Endothelial cell of hepatic sinusoid (primary cell): Measurements from ENCODE around the gene BIN1.

ENCODE experiments used
- in situ Hi-C: cut with HindIII; loops from 2 replicates; pipeline ENCODE4 v1.10.0; 2017; ENCODE audit warnings: low sequenced_read_pairs

BIN1 gene

DNA sequence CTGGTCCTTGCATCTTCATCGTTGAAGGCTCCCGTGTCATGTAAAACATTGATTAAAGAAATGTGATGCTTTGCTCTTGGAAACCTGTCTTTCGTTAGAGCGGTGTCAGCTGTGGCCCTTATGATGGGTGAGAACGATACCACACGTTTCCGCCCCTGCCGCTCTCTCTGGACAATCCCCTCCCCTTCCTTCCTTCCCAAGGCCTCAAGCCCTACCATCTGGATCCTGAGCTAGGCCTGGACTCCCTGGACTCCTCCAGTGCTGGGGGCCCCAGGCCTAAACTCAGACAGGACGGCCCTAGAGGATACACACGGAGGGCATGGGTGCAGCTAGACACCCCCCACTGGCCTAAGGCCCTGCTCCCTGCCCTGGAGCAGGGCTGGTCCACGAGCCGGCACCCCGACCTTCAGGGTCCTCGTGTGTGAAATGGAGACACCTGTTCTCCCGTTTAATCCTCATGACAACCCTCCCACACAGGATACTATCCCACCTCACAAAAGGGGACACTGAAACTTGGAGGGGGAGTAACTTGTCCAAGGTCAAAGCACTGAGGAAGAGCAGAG is 13.2 kb downstream of the BIN1 start:
- in situ Hi-C loops, result no loop called here

DNA sequence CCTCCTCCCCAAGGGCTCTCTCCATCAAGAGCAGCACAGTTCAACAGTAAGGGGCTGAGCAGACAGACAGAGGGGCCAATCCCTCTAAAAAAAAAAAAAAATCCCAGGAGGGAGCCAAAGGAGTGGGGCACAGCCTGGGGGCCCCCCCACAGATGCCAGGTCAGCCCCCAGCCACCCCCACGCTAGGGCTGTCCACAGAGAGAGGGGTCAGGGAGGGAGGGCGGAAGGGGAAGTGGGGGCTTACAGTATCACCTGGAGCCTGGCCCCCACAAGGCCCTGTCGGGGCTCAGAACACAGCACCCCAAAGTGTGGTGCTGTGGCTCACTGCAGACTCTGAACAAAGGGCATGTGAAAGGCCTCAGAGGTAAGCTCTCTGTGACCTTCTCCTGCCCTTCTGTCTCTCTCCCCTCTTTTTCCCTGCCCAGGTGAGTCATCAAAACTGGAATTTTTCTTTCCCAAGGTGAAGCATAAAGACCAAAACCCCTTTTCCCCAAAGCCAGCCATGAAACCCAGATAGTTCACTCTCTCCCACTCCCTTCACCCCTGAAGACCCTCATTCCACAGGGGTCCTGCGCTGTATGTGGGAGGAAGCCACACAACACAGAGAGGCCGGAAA is 13.9 kb downstream of the BIN1 start:
- in situ Hi-C loops, result no loop called here

DNA sequence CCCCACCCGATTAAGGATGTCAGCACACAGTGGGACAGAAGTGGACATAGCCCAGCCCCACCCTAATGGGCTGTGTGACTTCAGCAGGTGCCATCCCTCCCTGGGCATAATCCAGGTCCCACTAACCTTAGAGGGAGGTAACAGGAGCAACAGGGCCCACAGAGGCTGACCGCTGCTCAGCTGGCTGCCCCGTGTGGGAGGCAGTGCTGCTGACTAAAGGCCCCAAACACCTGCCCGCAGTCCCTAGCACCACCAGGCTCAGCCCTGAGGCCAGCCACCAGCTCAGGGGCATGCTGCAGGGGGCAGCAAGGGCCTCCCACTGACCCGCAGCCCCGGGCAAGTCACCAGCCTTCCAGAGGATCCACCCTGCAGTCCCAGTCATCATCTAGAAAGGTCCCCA is 14.6 kb downstream of the BIN1 start:
- in situ Hi-C loops, result no loop called here

DNA sequence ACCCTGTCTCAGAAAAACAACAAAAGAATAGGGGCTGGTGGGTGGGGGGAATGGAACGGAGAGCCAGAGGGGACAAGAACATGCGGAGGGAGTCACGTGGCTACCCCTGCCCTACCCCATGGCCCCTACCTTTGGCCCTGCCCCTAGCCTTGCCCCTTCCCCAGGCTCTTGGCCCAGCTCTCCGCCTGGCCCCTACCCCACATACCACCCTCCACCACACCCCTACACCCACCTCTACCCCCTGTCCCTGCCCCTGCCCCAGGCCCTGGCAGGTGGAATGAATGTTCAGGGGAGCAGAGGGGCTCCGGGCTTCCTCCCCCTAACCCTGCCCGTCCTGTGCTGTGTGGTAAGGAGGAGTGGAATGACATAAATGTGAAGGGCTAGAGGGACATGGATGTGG is 15.1 kb downstream of the BIN1 start:
- in situ Hi-C loops, result no loop called here

DNA sequence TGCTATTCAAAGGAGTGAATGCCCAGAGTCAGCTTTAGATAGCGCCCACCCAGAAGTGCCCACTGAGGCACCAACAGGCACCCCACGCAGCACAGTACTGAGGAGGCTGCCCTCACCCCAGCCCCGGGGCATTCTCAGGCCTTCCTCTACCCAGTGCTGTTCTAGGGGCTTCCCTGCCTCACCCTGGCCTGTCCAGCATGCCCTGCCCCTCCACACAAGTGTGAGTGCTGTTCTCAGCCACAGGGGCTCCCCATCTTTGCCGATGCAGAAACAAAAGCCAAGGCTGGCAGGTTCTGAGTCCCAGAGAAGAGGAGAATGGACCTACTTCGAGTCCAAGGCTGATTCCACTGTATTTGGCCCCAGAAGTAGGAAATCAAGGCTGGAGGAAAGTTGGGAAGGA is 15.8 kb downstream of the BIN1 start:
- in situ Hi-C loops, result no loop called here

DNA sequence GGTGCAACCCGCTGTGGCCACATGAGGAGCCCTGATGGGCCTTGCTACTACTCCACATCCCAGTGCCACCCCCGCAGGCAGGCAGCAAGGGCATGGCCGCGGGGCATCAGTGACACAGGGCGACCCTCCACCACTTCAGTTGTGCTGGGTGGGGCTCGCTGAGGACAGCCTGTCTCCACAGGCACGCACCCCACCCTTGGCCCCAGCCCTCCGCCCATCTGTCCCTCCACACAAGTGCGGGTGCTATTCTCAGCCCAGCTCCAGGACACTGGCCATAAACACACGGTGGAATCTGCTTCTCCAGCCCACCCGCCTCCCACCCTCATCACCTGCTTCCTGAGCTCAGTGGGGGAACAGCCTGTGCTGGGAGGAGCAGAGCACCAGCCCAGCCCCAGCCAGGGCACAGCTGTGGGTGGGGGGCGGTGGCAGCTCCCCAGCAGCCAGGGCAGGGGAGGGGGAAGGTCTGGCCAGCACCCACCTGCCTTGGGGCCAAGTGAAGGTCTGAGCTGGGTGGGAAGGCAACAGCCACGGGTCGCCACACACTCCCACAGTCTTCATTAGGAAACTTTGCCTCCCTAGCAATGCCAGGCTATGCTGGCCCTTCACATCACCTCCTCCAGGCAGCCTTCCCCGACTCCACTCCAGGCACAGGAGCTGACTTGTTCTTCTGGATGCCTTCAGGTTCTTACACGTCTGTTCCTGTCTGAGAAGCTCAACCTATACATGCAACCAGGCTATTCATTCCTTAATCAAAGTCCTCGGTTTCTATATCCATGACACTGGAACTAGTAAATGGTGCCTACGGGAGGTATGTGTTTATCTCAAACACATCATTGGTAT is 16.5 kb downstream of the BIN1 start:
- in situ Hi-C loops, result no loop called here

DNA sequence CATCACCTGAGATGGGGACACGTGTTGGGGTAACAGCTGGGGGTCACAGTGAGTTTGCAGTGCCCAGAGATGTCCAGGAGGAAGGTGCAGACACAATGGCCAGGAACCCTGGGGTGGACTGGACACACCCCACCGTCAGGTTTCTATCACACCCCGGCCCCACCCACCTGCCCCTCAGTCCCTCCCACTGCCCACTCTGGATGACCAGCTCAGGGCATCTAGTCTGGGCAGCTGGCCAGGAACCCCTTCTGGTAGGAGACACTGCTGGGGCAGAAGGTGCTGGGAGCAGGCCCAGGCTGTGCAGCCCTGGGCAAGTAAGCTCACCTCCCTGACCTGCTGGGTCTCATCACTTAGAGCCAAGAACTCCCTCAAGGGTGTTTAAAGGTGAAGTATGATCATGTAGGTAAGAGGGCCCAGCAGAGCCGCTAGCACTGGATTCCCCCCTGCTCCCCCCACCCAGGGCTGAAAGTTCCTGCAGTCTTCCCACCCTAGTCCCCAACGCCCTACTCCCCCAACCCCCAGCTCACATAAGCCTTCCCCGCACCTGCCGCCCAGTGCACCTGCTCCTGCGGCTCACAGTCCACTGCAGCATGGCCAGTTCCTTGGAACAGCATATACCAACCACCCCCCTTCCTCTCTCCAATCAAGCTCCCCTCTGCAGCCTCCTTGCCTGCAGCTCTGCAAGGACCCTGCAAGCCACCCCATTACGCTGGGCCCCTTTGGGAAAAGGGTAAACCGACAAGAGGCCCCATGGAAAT is 17.3 kb downstream of the BIN1 start:
- in situ Hi-C loops, result no loop called here

DNA sequence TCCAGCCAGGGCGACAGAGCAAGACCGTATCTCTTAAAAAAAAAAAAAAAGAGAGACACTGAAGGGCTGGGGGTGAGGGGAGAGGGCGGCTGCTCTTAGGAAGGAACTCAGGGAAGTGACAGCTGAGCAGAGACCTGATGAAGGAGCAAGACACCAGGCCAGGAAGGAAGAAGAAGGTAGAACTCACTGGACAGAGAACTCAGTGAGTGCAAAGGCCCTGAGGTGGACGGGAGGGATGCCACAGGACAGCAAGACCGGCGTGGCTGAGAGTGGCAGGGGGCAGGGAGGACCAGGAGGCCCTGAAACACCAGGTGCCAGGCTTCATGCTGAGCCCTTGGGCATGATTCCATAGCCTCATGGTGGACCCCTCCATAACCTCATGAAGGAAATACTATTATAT is 18.2 kb downstream of the BIN1 start:
- in situ Hi-C loops, result no loop called here

DNA sequence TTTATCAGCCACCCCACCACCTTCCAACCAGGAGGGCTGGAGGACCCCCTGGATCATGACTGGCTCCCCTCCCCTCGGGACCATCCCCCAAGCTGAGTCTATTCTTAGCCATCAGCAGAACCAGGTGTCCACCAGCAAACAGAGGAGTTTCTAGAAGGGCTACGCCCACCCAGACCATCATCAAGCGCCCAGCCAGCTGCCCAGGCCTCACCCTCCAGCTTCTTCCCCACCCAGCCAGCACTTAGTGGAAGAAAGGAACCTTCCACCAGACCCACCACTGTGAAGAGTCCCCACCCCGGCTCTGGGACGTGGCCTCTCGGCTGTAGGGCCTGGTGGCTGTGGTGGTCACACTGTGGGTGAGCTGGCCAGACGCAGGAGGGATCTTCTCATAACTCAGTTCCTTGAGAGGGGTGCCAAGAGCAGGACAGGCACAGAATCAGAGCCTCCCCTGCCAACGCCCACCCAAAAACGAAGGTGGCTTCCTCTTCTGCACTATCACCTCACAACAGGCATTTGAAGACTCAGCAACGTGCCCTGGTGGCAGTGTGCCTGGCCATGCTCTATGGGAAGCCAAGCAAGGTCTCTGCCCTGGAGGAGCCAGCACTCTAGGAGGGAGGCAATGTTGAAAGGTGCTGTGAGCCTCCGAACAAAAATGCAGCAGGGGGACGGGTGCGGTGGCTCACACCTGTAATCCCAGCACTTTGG is 19.0 kb downstream of the BIN1 start:
- in situ Hi-C loops, result no loop called here

DNA sequence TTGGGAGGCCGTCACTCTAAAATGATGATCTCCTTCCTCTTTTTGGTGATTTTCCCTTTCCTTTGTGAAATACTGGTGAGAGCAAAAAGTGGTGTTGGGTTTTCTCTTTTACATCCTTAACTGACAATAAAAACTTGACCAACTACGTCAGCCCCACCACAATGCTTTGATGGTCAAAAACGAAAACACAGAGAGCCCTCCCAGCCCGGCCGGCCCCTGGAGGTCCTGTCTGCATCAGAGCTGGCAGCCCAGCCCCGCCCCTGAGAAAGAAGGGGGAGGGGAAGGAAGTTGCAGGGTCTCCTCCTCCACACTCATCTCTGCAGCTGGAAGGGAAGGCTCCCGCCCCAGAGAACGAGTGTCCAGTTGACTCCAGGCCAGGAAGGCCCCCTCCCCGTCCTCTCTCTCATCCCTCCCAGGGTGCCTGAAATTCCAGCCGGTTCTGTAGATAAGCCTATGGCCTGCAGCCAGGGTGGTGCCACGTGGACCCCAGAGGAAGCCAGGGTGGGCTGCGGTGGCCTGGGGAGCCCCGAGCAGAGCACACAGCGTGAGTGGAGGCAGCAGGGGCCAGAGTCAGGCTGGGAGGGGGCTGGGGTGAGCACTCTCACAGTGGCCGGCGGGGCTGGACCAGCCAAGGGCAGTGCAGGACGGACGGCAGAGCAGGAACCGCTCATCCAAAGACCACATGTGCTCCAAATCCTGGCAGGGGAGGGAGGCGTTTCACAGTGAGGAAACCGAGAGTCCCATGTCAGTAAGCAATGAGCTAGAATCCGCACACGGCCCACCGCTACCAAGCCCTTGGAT is 19.8 kb downstream of the BIN1 start:
- in situ Hi-C loops, result no loop called here

DNA sequence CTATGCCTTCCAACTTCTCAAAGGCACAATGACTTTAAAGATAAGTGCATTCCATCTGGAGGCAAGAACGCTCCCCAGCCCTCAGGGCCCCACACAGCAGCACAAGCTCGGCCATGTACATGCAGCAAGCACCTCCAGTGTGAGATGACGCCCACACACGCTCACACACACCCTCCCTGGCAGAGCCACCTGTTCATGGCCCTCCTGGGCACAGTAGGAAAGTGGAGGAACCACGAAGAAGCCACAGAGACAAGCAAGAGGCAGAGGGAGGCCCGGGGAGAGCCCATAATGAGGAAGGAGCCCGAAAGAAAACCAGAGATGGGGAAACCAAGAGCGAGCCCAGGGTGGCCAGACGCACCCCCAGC is 21.7 kb downstream of the BIN1 start:
- in situ Hi-C loops, result no loop called here

DNA sequence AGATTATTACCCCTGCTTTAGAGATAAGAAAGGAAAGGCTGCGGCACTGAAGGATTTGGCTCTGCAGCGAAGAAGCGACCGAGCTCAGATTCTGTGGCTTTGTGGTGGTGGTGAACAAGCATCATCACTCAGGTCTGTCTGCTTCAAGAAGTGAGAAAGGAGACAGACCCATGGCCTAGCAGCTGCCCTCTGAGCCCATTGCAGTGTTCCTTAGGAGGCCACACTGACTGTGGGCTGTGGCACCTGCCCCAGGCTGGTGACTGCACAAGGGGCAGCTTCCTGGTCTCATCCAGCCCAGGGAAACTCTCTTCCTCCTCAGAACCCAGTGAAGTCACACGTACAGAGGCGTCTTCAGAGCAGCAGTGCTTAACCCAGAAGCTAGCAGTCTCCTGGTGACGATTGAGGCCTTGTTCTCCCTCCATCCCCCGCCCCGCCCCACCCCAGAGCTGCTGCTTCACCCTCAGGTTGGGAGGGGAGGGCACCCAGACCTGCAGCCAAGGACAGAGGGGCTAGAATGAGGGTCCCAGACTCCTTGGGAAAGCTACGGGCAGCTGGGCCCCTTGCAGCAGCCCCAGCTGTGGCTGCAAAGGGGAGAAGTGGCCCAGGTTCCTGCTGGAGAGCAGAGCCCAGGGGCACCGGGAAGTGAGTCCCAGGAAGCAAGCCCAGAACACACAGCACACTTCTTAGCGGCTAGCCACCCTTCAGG is 22.2 kb downstream of the BIN1 start:
- in situ Hi-C loops, result no loop called here

DNA sequence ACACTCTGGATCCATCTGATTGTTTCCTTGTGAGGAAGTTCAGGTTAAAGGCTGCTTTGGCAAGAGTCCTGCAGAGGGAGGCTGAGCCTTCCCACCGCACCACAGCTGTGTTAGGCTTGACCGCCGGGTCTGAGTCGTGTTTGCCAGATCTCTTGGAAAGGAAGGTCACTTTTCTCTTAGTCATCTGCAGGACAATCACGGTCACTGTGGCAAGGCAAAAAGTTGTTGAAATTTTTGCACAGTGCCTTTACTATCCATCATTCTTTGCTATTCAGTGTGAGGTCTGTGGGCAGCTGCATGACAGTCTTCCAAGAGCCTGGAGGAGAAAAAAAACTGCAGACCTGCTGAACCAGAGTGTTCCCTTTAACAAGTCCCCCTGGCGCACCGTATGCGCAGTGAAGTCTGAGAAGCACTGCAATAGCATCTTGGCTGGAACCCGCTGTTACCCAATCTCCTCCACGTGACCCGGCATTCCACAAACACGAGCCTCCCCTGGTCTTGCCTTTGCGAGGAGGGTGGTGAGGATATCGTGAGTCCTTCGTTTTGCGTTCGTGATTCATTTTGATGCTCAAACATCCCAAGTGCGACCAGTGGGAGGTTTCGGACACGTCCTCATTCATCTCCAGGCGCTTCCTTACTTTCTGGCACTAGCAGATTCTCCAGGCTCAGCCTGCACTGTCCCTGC is 23.0 kb downstream of the BIN1 start:
- in situ Hi-C loops, result no loop called here

DNA sequence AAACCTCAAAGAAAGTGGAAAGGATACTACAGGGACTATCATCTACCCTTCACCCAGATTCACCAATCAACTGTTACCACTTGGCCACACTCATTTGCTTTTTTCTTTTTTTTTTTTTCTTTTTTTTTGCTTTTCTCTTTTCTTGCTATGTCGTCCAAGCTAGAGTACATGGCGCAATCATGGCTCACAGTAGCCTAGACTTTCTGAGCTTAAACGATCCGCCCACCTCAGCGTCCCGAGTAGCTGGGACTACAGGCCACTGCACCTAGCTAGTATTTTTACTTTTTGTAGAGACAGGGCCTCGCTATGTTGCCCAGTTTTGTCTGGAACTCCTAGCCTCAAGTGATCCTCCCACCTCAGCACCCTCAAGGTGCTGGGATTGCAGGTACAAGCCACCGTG is 24.0 kb downstream of the BIN1 start:
- in situ Hi-C loops, result no loop called here

DNA sequence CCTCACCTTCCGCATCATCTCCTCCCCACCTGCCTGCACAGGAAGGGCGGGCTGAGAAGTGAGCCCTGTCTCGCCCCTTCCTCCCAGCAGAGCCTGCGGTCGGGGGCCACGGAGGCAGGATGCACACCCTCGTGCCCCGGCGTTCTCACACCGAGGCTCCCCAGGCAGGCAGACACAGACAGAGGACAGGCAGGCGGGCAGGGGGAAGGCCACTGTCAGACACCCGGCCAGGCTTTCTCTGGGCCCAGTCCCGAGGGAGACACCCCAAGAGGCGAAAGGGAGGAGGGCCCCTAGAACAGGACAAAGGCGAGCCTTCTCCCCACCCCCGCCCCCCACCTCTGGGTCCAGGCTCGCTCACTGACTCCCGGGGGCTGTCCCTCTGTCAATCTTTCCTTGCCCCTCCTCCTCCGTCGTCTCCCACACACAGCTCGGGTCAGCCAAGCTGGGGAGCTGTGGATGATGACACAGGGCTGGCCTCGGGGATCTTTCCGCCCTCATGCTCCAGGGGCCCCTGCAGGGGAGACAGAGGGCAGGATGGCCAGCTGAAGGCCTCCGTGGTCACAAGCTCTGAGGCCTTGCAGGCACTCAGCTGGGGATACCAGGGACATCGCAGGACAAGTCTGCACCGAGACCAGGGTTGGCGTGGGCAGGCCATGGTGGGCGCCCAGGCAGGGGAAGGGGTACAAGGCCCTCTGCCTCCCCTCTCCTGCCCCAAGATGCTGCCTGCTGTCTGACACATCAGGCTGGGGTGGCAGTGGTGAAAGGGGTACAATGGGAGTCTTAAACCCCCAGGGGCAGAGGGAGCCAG is 24.9 kb downstream of the BIN1 start:
- in situ Hi-C loops, result no loop called here

DNA sequence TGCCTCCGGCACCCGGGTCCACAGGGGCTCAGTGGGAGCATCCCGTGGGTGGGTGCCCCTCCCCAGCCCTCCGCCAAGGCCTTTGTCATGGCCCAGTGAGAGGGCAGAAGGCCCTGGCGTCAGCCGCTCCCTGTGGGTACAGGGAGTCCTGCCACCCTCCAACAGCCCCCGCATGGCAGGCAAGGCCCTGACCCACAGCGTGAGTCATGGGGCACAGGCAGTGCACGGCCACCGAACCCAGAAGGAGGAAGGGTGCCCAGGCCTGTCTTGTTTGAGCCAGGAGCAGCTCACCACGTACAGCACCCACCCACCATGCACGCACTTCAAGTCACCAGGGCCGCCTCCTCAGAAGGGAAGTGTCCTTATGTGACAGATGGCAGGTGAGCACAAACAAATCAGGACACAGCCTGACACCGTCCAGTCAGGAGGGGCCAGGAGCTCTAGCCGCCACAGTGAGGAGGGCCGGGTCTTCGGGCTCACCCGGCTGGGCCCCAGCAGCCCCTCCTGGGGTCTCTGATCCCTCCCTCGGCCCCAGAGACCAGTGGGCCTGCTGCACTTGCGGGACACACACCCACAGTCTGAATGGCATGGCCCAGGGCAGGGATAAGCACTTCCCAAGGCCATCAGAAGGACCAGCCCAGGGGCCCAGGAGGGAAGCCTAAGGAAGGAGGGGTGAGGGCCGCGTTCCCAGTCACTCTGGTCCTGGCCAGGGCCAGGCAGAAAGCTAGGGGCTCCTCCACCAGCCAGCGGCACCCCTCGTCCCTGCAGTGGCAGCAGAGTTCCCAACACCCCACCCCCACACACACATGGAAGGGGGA is 25.8 kb downstream of the BIN1 start:
- in situ Hi-C loops, result no loop called here

DNA sequence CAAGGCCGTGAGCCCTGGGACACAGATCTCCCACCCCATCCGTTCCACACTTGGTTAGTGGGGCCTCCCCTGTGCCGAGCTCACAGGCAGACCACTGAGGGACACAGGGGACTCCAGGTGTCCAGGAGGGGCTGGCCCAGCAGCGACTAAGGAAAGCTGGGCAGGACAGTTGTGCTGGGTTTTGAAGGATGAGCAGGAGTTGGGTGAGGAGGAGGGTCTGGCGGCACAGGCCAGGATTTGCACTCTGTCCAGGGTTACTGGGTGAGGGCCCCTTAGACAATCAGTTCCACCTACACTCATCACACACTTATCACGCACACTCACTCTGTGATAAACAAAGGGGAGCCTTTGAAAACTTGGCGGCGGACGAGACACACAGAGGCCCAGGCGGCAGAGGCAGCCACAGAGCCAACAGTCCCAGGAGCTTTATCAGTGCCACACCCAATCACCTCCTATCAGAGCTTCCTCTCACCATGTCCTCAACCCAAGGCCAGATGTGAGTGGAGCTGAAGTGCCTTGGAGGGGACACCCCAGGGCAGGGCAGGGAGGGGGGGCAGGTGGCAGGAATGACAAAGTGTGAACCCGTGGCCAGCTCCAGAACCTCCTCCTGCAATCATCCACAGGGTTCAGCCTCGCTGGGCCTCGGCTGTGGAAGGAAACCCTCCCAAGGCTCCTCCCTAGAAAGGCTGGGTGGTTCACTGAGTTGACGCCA is 26.6 kb downstream of the BIN1 start:
- in situ Hi-C loops, result no loop called here
